Keratinocyte (primary cell): ENCODE data around the gene RER1. TPM values are rescaled to one million over a fixed set of nuclear protein-coding genes. Genes with fewer than 3 reads are reported as not detected.

Source experiments
- DNase-seq: peaks from one replicate; pipeline ENCODE4 v3.0.0-alpha.2; 2011; ENCODE audit warnings: low read depth, missing footprints, low spot score
- FAIRE-seq: peaks from 2 replicates; lab custom pipeline; 2011; peaks lifted over from hg19 to GRCh38; lab: Jason Lieb, UNC
- H2AFZ ChIP-seq: 2 replicates; pipeline ENCODE4 v1.6.0; 2012; ENCODE audit warnings: low read length, control low read depth, inconsistent platforms; ENCODE audit not compliant: control insufficient read depth
- H3K27ac ChIP-seq: 2 replicates; pipeline ENCODE4 v1.5.1; 2011; ENCODE audit warnings: low read length; ENCODE audit not compliant: control insufficient read depth, insufficient read depth
- H3K27me3 ChIP-seq: 3 replicates; pipeline ENCODE4 v1.6.0; 2011; ENCODE audit warnings: low read length; ENCODE audit not compliant: control insufficient read depth, insufficient read depth; ENCODE audit errors: extremely low read depth
- H3K36me3 ChIP-seq, 2 experiments: 2 replicates in 1 of 2; 3 replicates in 1 of 2; pipeline ENCODE4 v1.5.1; 2011; ENCODE audit warnings: low read length in 2 of 2, mild to moderate bottlenecking in 1 of 2; ENCODE audit not compliant: control insufficient read depth in 2 of 2, insufficient read depth in 2 of 2; ENCODE audit errors: extremely low read depth in 1 of 2
- H3K4me1 ChIP-seq: 3 replicates; pipeline ENCODE4 v1.5.1; 2011; ENCODE audit warnings: low read length; ENCODE audit not compliant: control insufficient read depth, insufficient read depth; ENCODE audit errors: extremely low read depth
- H3K4me2 ChIP-seq: 3 replicates; pipeline ENCODE4 v1.6.0; 2011; ENCODE audit warnings: low read depth, low read length; ENCODE audit not compliant: control insufficient read depth, insufficient read depth; ENCODE audit errors: extremely low read depth
- H3K4me3 ChIP-seq, 3 experiments: fragments of 200-600 bp in 1 of 3; sonication (generic) in 1 of 3; 2 replicates in 2 of 3; 3 replicates in 1 of 3; pipeline ENCODE4 v1.5.1; 2011 to 2016; ENCODE audit warnings: low read length in 3 of 3, mild to moderate bottlenecking in 3 of 3, control low read depth in 2 of 3, inconsistent platforms in 1 of 3, low read depth in 1 of 3, mixed read lengths in 1 of 3, mixed run types in 1 of 3, moderate library complexity in 1 of 3; ENCODE audit not compliant: control insufficient read depth in 2 of 3, insufficient read depth in 2 of 3; ENCODE audit errors: extremely low read depth in 1 of 3
- H3K79me2 ChIP-seq: 2 replicates; pipeline ENCODE4 v1.6.0; 2012; ENCODE audit warnings: low read length; ENCODE audit not compliant: control insufficient read depth, insufficient read depth
- H3K9ac ChIP-seq: 3 replicates; pipeline ENCODE4 v1.6.0; 2011; ENCODE audit warnings: low read length; ENCODE audit not compliant: control insufficient read depth, insufficient read depth; ENCODE audit errors: extremely low read depth
- H3K9me1 ChIP-seq: 3 replicates; pipeline ENCODE4 v1.6.0; 2011; ENCODE audit warnings: low read length; ENCODE audit not compliant: control insufficient read depth, insufficient read depth; ENCODE audit errors: extremely low read depth
- H3K9me3 ChIP-seq: 2 replicates; pipeline ENCODE4 v1.5.1; 2012; ENCODE audit warnings: low read depth, low read length; ENCODE audit not compliant: control insufficient read depth
- H4K20me1 ChIP-seq: 3 replicates; pipeline ENCODE4 v1.6.0; 2011; ENCODE audit warnings: low read length; ENCODE audit not compliant: control insufficient read depth, insufficient read depth; ENCODE audit errors: extremely low read depth
- CTCF ChIP-seq, 3 experiments: IDR thresholded peaks in 1 of 3; conservative IDR thresholded peaks in 1 of 3; optimal IDR thresholded peaks in 1 of 3; 2 replicates in 2 of 3; 3 replicates in 1 of 3; pipeline versions ENCODE3 to v1.5.1; 2011; ENCODE audit warnings: low read length in 3 of 3, mild to moderate bottlenecking in 3 of 3, moderate library complexity in 2 of 3, control low read depth in 1 of 3, inconsistent platforms in 1 of 3; ENCODE audit not compliant: insufficient read depth in 2 of 3; ENCODE audit errors: extremely low read depth in 1 of 3
- EZH2 ChIP-seq: IDR thresholded peaks from one replicate; pipeline ENCODE4 v1.6.1; 2012; ENCODE audit warnings: inconsistent platforms, mild to moderate bottlenecking, low read length, moderate library complexity
- dilution Hi-C: fragments of 300-500 bp; cut with MboI; formaldehyde crosslinking; loops from one replicate; pipeline ENCODE4 v1.7.0; 2020; ENCODE audit warnings: low sequenced_read_pairs; ENCODE audit not compliant: extremely low pct_ligation_motif_present
- polyA plus RNA-seq, 5 experiments: library from polyadenylated mRNA; depleted of rRNA in 3 of 5; stranded (reverse) in 3 of 5; stranded (forward) in 1 of 5; unstranded in 1 of 5; fragments of >200 nt; gene quantifications; 1 replicate in 1 of 5; 2 replicates in 3 of 5; 3 replicates in 1 of 5; pipeline versions ENCODE4 v1.2.1 to v1.2.3, GENCODE V29; 2011 to 2012; ENCODE audit warnings: missing spikeins in 2 of 5, low read depth in 1 of 5, low replicate concordance in 1 of 5

The RER1 gene
- polyA plus RNA-seq, 1 donor (not counting 4 experiments of a cell fraction or from before 2014, with no cell fraction given) = 297 TPM

DNA sequence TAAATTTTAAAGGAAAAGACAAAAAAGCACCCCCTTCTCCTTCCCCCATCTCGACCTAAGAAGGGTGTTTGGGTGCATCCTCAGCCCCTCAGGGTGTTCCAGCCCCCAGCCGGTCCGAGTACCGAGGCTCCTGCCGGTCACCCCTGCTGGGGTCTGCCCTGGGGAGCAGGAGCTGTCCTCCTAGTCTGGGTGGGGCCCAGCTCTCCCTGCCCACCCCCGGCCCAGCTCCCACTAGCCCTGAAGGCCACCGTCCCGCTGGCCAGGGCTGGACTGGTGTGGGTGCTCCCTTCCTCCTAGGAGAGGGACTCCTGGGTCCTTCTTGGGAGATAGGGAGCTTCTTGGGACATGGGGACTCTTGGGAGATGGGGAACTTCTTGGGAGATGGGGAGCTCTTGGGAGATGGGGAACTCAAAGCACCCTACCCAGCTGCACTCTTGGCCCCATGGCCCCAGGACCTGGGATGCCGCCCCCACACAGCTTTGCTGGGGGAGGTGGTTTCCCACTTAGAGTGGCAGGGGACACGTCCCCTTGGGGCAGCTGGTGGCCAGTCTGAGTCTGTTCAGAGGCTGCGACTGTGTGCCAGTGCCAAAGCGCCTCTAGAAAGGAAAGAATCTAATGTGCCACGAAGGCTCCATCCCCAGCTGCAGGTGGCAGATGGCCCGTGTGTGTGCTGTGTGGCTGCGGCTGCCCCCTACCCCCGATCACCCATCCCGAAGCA is 44.8 kb upstream of the RER1 start:
- Histone ChIP-seq H3K9me3 (no peaks in the 10 kb centered on the region), H3K4me1 (peaks cover 8% of the 10 kb centered on the region), H2AFZ (no peak overlapping the region), H3K36me3 (no peaks in the 10 kb centered on the region), H3K4me2 (no peak overlapping the region), H3K4me3 (no peak overlapping the region), H3K9me1 (no peaks in the 10 kb centered on the region), H3K79me2 (no peaks in the 10 kb centered on the region), H3K27me3 (peaks cover 7% of the 10 kb centered on the region), H3K9ac (no peak overlapping the region), H4K20me1 (no peaks in the 10 kb centered on the region), H3K27ac (no peak overlapping the region)
- TF ChIP-seq EZH2 (no peak), CTCF (optimal IDR thresholded peaks at IDR 0.05 in 1 of 3, IDR thresholded peaks at IDR 0.05 in 1 of 3, conservative IDR thresholded peaks at IDR 0.05 in 1 of 3; ENCODE audit: extremely low read depth in 1 of 3, insufficient read depth in 2 of 3, low read length in 3 of 3) (no peak)
- FAIRE-seq (no peak), DNase-seq (no peak)
- dilution Hi-C loops = no loop called here

DNA sequence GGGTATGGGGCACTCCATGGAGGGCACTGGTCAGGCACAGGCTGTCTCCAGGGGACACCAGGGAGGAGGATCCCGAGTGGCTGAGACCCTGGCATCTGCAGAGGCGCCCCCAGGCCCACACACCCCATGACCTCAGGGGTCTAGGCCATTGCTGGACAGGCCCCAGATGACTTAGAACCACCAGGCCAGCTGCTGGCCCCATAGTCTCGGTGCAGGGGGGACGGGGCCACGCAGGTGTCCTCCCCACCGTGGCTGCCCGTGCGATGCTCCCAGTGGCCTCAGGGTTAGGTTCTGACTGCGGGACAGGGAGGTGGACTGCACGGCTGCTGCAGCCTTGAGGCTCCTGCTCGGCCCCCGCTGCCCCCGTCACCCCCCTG is 44.2 kb upstream of the RER1 start:
- DNase-seq (no peak), FAIRE-seq (no peak)

More for the DNA sequence above, 44.2 kb upstream of the RER1 start:
- Histone ChIP-seq H3K9ac (no peak overlapping the region), H3K4me3 (no peak overlapping the region), H3K9me1 (no peaks in the 10 kb centered on the region), H3K4me1 (peaks cover 8% of the 10 kb centered on the region), H3K27me3 (peaks cover 10% of the 10 kb centered on the region), H3K79me2 (no peaks in the 10 kb centered on the region), H3K36me3 (no peaks in the 10 kb centered on the region), H3K27ac (no peak overlapping the region), H3K4me2 (no peak overlapping the region), H2AFZ (no peak overlapping the region), H3K9me3 (no peaks in the 10 kb centered on the region), H4K20me1 (no peaks in the 10 kb centered on the region)
- TF ChIP-seq EZH2 (no peak), CTCF (optimal IDR thresholded peaks at IDR 0.05 in 1 of 3, IDR thresholded peaks at IDR 0.05 in 1 of 3, conservative IDR thresholded peaks at IDR 0.05 in 1 of 3; ENCODE audit: extremely low read depth in 1 of 3, insufficient read depth in 2 of 3, low read length in 3 of 3) (no peak)
- dilution Hi-C loops = no loop called here
